AG10803 (cell line): Measurements from ENCODE around the gene ZC3HAV1.
"Not testable (repeated sequence)": the region's sequence is repeated elsewhere in the genome, so short reads cannot be mapped to it uniquely, and the experiment has no call there.

Experiments used
- DNase-seq: peaks from one replicate; pipeline ENCODE4 v3.0.0; 2010; ENCODE audit warnings: low read depth
- H3K4me3 ChIP-seq: 2 replicates; pipeline ENCODE4 v1.5.1; 2011; ENCODE audit warnings: mild to moderate bottlenecking, low read length, control low read depth
- CTCF ChIP-seq: conservative IDR thresholded peaks from 2 replicates; pipeline ENCODE4 v1.5.1; 2011; ENCODE audit warnings: mild to moderate bottlenecking, low read length, control low read depth, inconsistent platforms

The ZC3HAV1 gene

GRCh38 chr7:139034336-139034735 lies 75.2 kb downstream of the ZC3HAV1 start:
- no peak for TF ChIP-seq CTCF
- H3K4me3 ChIP-seq, result peak overlapping the region; percentile 73
- no peak for DNase-seq

GRCh38 chr7:139033346-139034114 lies 76.0 kb downstream of the ZC3HAV1 start:
- no peak for DNase-seq
- peak overlapping the region; percentile 16 for H3K4me3 ChIP-seq
- TF ChIP-seq CTCF, result no peak

GRCh38 chr7:139032473-139032872 lies 77.0 kb downstream of the ZC3HAV1 start:
- no peak for TF ChIP-seq CTCF
- DNase-seq, result no peak
- no peak overlapping the region for H3K4me3 ChIP-seq

GRCh38 chr7:139029353-139029752 lies 80.2 kb downstream of the ZC3HAV1 start:
- no peak for TF ChIP-seq CTCF
- no peak for DNase-seq
- H3K4me3 ChIP-seq, result no peak overlapping the region

GRCh38 chr7:139026551-139026950 lies 83.0 kb downstream of the ZC3HAV1 start:
- H3K4me3 ChIP-seq, result no peak overlapping the region
- DNase-seq, result no peak
- no peak for TF ChIP-seq CTCF

GRCh38 chr7:139025861-139026260 lies 83.7 kb downstream of the ZC3HAV1 start:
- not testable (repeated sequence) for DNase-seq, H3K4me3 ChIP-seq

- peak; percentile 37 for DNase-seq
- no peak overlapping the region for H3K4me3 ChIP-seq
- TF ChIP-seq CTCF, result no peak
These were observed 86.4 kb downstream of the ZC3HAV1 start for GRCh38 chr7:139023076-139023475.
